Activated T-cell treated with anti-CD3 and anti-CD28 coated beads, Interleukin-2, amount 50 U/mL, for 24 hours (primary cell): ENCODE measurements around the gene SEC61B.

Source experiments
- DNase-seq: peaks from one replicate; pipeline ENCODE4 v3.0.0-alpha.2; 2020
- H3K27ac Mint-ChIP-seq: 2 replicates; pipeline ENCODE4 v1.8.0; 2020; ENCODE audit warnings: mild to moderate bottlenecking, mixed read lengths
- H3K27me3 Mint-ChIP-seq: 2 replicates; pipeline ENCODE4 v1.8.0; 2020; ENCODE audit warnings: mixed read lengths
- H3K36me3 Mint-ChIP-seq: 2 replicates; pipeline ENCODE4 v1.8.0; 2020; ENCODE audit warnings: low read depth, mixed read lengths
- H3K4me1 Mint-ChIP-seq: 2 replicates; pipeline ENCODE4 v1.8.0; 2020; ENCODE audit warnings: low read depth, mixed read lengths
- H3K4me3 Mint-ChIP-seq: 2 replicates; pipeline ENCODE4 v1.8.0; 2020; ENCODE audit warnings: mild to moderate bottlenecking, moderate library complexity, mixed read lengths
- H3K9me3 Mint-ChIP-seq: 2 replicates; pipeline ENCODE4 v1.8.0; 2020; ENCODE audit warnings: mixed read lengths

The SEC61B gene

DNA sequence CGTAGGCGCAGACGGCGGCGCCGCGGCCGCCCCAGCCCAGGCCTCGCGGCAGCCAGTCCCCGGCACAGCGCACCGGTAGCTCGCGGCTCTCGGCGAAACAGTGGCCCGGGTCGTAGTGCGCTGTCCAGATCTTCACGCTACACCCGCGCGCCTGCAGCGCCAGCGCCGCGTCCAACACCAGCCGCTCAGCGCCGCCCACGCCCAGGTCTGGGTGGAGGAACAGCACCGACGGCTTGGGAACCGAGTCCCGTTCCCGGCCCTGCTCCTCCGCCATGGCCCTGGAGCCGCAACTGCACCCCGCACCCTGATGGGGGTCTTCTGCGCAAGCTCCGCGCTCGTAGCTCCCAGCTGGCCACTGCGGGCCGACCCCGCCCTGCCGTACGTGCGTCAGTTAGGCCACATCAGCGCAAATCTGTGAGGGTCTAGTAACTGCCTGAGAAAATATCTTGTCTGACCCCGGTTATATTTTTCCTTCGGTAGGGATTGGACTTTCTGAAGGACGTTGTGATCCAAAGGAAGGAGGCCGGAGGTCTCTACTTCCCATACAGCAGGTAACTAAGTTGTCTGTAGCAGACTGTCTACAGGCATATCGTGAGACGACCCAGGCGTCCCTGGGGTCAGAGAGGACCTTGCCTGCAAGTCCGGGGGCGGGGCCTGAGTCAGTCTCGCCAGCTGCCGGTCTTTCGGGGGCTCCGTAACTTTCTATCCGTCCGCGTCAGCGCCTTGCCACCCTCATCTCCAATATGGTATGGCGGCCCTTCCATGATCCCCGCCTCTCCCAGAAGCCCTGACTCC, at the start of gene SEC61B, which contains the start of gene ALG2:
Gene SEC61B, plus strand, starts transcription at position 662 of the 795 bp plus-strand sequence. Its CDS starts 82 bp downstream, at position 744.
Gene ALG2, minus strand, starts transcription at position 322 of the 795 bp plus-strand sequence. Its CDS starts 48 bp downstream, at position 274.
- Mint-ChIP-seq H3K27ac (peak within 1 kb of the TSS; percentile 100), H3K9me3 (no peaks in the 10 kb centered on the region), H3K4me3 (peak within 1 kb of the TSS; percentile 95), H3K36me3 (peaks cover 90% of the 10 kb centered on the region), H3K27me3 (no peaks in the 10 kb centered on the region), H3K4me1 (peaks cover 70% of the 10 kb centered on the region)
- peak; percentile 94 for DNase-seq

DNA sequence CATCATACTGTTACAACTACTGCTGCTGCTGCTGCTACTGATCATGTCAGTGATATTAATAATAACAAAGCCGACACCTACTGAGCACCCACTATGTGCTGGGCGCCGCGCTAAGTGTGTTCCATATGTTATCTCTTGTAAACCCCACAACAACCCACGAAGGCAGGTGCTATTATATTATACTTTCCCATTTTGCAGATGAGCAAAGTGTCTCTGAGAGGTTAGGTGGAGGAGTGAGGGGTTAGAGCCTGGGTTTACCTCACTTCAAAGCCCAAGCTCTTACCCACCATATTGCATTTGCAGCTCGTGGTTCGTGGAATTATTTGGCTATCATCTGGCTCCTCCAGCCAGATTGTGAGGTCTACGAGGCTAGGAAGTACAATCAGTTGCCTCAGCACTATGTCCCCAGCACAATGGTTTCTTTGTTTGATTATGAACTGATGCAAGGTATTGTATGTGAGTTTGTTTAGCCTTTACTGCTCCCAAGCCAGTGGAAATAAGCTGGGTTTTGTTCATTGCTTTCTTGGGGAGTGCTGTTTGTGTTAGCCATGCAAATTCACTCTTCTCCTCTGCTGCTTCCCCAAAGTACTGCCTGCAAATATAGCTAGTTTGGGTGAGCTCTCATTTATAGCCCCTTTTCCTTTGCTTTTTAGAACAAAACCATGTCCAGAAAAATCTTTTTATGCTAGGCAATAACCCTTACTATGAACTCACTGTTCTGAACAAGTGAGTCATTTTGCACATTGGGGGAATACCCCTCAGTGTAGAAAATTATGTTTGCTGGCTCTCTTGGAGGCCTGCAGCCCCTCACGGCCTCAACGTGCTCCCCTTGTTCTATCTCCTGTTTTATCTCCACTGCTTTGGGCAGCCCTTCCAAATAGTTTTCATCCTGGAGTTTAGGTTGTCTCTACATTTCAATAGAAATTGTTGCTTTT, 48.2 kb upstream of the SEC61B start:
- DNase-seq = no peak
- no peaks in the 10 kb centered on the region for H3K36me3 Mint-ChIP-seq
- H3K27me3 Mint-ChIP-seq = peaks cover 12% of the 10 kb centered on the region
- H3K27ac Mint-ChIP-seq = no peak overlapping the region
- H3K4me3 Mint-ChIP-seq = no peak overlapping the region
- peaks cover 11% of the 10 kb centered on the region for H3K4me1 Mint-ChIP-seq
- no peaks in the 10 kb centered on the region for H3K9me3 Mint-ChIP-seq

- H3K4me1 Mint-ChIP-seq = peaks cover 36% of the 10 kb centered on the region
These were observed 45.5 kb upstream of the SEC61B start for GRCh38 chr9:99176527-99177013.

GRCh38 chr9:99177576-99178366, 44.3 kb upstream of the SEC61B start:
- H3K4me3 Mint-ChIP-seq = no peak overlapping the region

More at GRCh38 chr9:99176527-99177013, 45.5 kb upstream of the SEC61B start:
- H3K36me3 Mint-ChIP-seq = no peaks in the 10 kb centered on the region
- peaks cover 10% of the 10 kb centered on the region for H3K27me3 Mint-ChIP-seq
- no peak overlapping the region for H3K27ac Mint-ChIP-seq
- no peak for DNase-seq
- H3K4me3 Mint-ChIP-seq = no peak overlapping the region
- no peaks in the 10 kb centered on the region for H3K9me3 Mint-ChIP-seq

GRCh38 chr9:99178912-99179872, 42.9 kb upstream of the SEC61B start:
- no peak overlapping the region for H3K4me3 Mint-ChIP-seq
- H3K4me1 Mint-ChIP-seq = peaks cover 53% of the 10 kb centered on the region
- H3K36me3 Mint-ChIP-seq = no peaks in the 10 kb centered on the region
- H3K27me3 Mint-ChIP-seq = no peaks in the 10 kb centered on the region
- no peaks in the 10 kb centered on the region for H3K9me3 Mint-ChIP-seq
- DNase-seq = no peak
- H3K27ac Mint-ChIP-seq = no peak overlapping the region

More at GRCh38 chr9:99177576-99178366, 44.3 kb upstream of the SEC61B start:
- H3K27me3 Mint-ChIP-seq = peaks cover 4% of the 10 kb centered on the region
- peaks cover 48% of the 10 kb centered on the region for H3K4me1 Mint-ChIP-seq
- no peaks in the 10 kb centered on the region for H3K36me3 Mint-ChIP-seq
- no peak overlapping the region for H3K27ac Mint-ChIP-seq
- DNase-seq = no peak
- H3K9me3 Mint-ChIP-seq = no peaks in the 10 kb centered on the region

DNA sequence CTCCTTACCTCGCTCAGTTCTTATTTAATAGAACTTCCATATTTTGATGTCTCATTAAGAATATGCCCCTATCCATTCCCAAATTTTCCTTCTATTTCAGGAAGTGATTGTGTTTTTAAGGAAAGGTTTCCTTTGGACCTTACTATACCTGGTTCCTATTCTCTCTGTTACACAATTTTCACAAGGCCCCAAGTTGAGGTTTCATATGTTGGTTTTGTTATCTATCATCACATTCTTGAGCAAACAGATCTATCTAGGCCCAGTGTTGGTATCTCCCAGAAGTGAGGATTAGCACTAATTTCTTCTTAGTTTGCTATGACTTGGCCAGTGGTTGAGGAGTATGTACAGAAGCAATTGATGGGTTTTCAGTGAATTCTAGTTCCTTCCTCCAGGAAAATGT, 41.9 kb upstream of the SEC61B start:
- DNase-seq = no peak
- Mint-ChIP-seq H3K4me3 (no peak overlapping the region), H3K27ac (peak overlapping the region; percentile 82), H3K36me3 (no peaks in the 10 kb centered on the region), H3K9me3 (no peaks in the 10 kb centered on the region), H3K27me3 (no peaks in the 10 kb centered on the region), H3K4me1 (peaks cover 60% of the 10 kb centered on the region)

- H3K27ac Mint-ChIP-seq = peak overlapping the region; percentile 82
- peaks cover 61% of the 10 kb centered on the region for H3K4me1 Mint-ChIP-seq
- no peaks in the 10 kb centered on the region for H3K9me3 Mint-ChIP-seq
- H3K27me3 Mint-ChIP-seq = no peaks in the 10 kb centered on the region
- peak overlapping the region; percentile 34 for H3K4me3 Mint-ChIP-seq
- no peaks in the 10 kb centered on the region for H3K36me3 Mint-ChIP-seq
- no peak for DNase-seq
These were observed 41.4 kb upstream of the SEC61B start for GRCh38 chr9:99180662-99181061.

- peaks cover 61% of the 10 kb centered on the region for H3K4me1 Mint-ChIP-seq
- H3K4me3 Mint-ChIP-seq = no peak overlapping the region
- H3K9me3 Mint-ChIP-seq = no peaks in the 10 kb centered on the region
- H3K36me3 Mint-ChIP-seq = no peaks in the 10 kb centered on the region
- peak overlapping the region; percentile 82 for H3K27ac Mint-ChIP-seq
- H3K27me3 Mint-ChIP-seq = no peaks in the 10 kb centered on the region
- DNase-seq = no peak
These were observed 40.9 kb upstream of the SEC61B start for GRCh38 chr9:99181206-99181605.

- no peaks in the 10 kb centered on the region for H3K36me3 Mint-ChIP-seq
- no peaks in the 10 kb centered on the region for H3K9me3 Mint-ChIP-seq
- peak overlapping the region; percentile 2 for H3K4me3 Mint-ChIP-seq
- peaks cover 61% of the 10 kb centered on the region for H3K4me1 Mint-ChIP-seq
- H3K27ac Mint-ChIP-seq = peak overlapping the region; percentile 82
- no peaks in the 10 kb centered on the region for H3K27me3 Mint-ChIP-seq
- no peak for DNase-seq
These were observed 40.5 kb upstream of the SEC61B start for GRCh38 chr9:99181621-99182020.

- Mint-ChIP-seq H3K4me3 (no peak overlapping the region), H3K36me3 (no peaks in the 10 kb centered on the region), H3K4me1 (peaks cover 61% of the 10 kb centered on the region), H3K27me3 (no peaks in the 10 kb centered on the region), H3K27ac (no peak overlapping the region), H3K9me3 (no peaks in the 10 kb centered on the region)
- DNase-seq = no peak
These were observed 39.7 kb upstream of the SEC61B start for GRCh38 chr9:99182356-99182755.

GRCh38 chr9:99183616-99184015, 38.5 kb upstream of the SEC61B start:
- no peaks in the 10 kb centered on the region for H3K36me3 Mint-ChIP-seq
- no peak overlapping the region for H3K27ac Mint-ChIP-seq
- no peaks in the 10 kb centered on the region for H3K9me3 Mint-ChIP-seq
- peaks cover 61% of the 10 kb centered on the region for H3K4me1 Mint-ChIP-seq
- H3K27me3 Mint-ChIP-seq = no peaks in the 10 kb centered on the region
- no peak overlapping the region for H3K4me3 Mint-ChIP-seq
- DNase-seq = no peak

DNA sequence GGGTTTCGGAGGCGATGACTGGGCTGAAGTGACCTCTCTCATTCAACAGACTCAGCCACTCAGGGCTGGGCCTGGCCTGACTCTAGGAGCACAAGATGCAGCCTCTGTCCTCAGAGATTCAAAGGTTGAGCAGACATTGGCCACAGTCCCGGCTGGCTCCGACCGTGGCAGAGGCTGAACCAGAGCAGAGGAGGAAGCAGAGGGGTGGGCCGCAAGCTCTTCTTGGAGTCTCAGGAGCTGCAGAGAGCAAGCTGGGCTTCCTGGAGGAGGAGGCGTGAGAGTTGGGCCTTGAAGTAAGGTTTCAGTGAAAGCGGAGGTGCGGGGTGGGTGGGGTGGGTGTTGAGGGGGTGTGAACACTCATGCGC, 38.0 kb upstream of the SEC61B start:
- peaks cover under 1% of the 10 kb centered on the region for H3K27me3 Mint-ChIP-seq
- H3K27ac Mint-ChIP-seq = peak overlapping the region; percentile 65
- DNase-seq = no peak
- H3K36me3 Mint-ChIP-seq = no peaks in the 10 kb centered on the region
- no peaks in the 10 kb centered on the region for H3K9me3 Mint-ChIP-seq
- peaks cover 58% of the 10 kb centered on the region for H3K4me1 Mint-ChIP-seq
- no peak overlapping the region for H3K4me3 Mint-ChIP-seq
